PFSK-1 (cell line): ENCODE results near the gene ZNF775.

ENCODE experiments used
- FOXP2 ChIP-seq: optimal IDR thresholded peaks from 2 replicates; pipeline ENCODE3; 2011; ENCODE audit warnings: borderline replicate concordance, control low read depth, inconsistent platforms; ENCODE audit not compliant: insufficient read depth; ENCODE audit errors: extremely low read length, extremely low read depth
- POLR2AphosphoS5 ChIP-seq: IDR thresholded peaks from 2 replicates; pipeline ENCODE4 v1.6.1; 2012; ENCODE audit warnings: low read depth, mild to moderate bottlenecking, control low read depth, low read length, moderate library complexity
- SIN3A ChIP-seq: IDR thresholded peaks from 2 replicates; pipeline ENCODE4 v1.6.1; 2012; ENCODE audit warnings: mild to moderate bottlenecking, low read length, moderate library complexity, borderline replicate concordance; ENCODE audit not compliant: insufficient read depth
- TAF1 ChIP-seq: IDR thresholded peaks from 2 replicates; pipeline ENCODE4 v1.6.1; 2012; ENCODE audit warnings: low read length, control low read depth, borderline replicate concordance; ENCODE audit not compliant: insufficient read depth
- TF ChIP-seq, protein P1 (sequence below), 2 experiments: IDR thresholded peaks; 2 replicates each; pipeline versions ENCODE4 v1.6.1 to v1.8.0; 2011 to 2012; ENCODE audit warnings: low read depth in 2 of 2, low read length in 2 of 2, control low read depth in 1 of 2, inconsistent platforms in 1 of 2, mild to moderate bottlenecking in 1 of 2, moderate library complexity in 1 of 2; ENCODE audit not compliant: insufficient read depth in 1 of 2

ZNF775 gene

DNA sequence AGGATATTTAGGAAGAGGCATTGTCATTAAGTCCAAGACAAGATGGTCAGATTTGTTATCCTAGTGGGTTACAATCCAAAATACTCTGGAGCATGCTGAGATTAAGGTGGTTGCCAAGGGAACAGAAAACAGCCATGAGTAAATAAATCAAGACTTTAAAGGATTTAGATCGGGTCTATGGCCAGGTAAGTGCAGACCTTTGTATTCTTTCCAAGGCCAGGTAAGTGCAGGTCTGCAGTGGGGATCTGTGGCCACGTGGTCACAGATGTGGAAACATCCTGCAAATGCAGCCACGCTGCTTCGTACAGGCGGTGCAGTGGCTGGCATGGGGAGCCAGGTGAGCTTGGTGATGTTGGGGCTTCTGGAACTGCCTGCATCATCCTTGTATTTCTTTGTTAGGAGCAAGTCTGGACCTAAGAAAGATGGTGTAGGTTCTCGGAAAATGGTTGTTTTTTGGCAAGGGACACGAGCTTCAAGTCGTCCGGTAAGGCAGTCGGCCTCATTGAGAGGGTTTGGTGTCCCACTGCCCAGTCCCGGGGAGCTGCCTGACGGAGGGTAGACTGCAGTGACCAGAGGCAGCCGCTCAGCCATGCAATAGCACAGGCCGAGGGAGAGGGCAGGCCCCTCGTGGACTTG is 21.8 kb downstream of the ZNF775 start:
- TF ChIP-seq FOXP2 (no peak), TAF1 (no peak), SIN3A (no peak), POLR2AphosphoS5 (no peak)
- TF ChIP-seq, protein P1, sequence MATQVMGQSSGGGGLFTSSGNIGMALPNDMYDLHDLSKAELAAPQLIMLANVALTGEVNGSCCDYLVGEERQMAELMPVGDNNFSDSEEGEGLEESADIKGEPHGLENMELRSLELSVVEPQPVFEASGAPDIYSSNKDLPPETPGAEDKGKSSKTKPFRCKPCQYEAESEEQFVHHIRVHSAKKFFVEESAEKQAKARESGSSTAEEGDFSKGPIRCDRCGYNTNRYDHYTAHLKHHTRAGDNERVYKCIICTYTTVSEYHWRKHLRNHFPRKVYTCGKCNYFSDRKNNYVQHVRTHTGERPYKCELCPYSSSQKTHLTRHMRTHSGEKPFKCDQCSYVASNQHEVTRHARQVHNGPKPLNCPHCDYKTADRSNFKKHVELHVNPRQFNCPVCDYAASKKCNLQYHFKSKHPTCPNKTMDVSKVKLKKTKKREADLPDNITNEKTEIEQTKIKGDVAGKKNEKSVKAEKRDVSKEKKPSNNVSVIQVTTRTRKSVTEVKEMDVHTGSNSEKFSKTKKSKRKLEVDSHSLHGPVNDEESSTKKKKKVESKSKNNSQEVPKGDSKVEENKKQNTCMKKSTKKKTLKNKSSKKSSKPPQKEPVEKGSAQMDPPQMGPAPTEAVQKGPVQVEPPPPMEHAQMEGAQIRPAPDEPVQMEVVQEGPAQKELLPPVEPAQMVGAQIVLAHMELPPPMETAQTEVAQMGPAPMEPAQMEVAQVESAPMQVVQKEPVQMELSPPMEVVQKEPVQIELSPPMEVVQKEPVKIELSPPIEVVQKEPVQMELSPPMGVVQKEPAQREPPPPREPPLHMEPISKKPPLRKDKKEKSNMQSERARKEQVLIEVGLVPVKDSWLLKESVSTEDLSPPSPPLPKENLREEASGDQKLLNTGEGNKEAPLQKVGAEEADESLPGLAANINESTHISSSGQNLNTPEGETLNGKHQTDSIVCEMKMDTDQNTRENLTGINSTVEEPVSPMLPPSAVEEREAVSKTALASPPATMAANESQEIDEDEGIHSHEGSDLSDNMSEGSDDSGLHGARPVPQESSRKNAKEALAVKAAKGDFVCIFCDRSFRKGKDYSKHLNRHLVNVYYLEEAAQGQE (IDR thresholded peaks at IDR 0.05; ENCODE audit: insufficient read depth in 1 of 2, low read depth in 2 of 2, low read length in 2 of 2) = no peak

DNA sequence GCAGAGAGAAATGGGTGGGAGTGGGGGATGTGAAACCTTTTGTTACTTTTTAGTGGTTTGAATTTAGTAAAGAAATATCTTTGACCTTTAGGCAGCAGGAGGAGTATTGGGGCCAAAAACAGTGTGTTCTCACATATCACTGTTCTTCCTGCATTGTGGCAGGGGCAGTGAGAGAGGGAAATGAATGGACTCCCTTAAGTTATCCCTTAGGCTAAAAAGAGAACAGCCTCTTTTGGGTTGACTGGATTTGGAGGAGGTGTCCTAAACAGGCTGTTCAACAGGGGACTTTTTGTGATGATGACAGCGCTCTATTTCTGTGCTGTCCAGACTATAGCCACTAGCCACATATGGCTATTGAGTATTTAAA is 22.3 kb downstream of the ZNF775 start:
- no peak for TF ChIP-seq TAF1
- no peak for TF ChIP-seq SIN3A
- no peak for TF ChIP-seq POLR2AphosphoS5
- TF ChIP-seq FOXP2 = no peak
- TF ChIP-seq, protein P1 (IDR thresholded peaks at IDR 0.05; ENCODE audit: insufficient read depth in 1 of 2, low read depth in 2 of 2, low read length in 2 of 2) = no peak

DNA sequence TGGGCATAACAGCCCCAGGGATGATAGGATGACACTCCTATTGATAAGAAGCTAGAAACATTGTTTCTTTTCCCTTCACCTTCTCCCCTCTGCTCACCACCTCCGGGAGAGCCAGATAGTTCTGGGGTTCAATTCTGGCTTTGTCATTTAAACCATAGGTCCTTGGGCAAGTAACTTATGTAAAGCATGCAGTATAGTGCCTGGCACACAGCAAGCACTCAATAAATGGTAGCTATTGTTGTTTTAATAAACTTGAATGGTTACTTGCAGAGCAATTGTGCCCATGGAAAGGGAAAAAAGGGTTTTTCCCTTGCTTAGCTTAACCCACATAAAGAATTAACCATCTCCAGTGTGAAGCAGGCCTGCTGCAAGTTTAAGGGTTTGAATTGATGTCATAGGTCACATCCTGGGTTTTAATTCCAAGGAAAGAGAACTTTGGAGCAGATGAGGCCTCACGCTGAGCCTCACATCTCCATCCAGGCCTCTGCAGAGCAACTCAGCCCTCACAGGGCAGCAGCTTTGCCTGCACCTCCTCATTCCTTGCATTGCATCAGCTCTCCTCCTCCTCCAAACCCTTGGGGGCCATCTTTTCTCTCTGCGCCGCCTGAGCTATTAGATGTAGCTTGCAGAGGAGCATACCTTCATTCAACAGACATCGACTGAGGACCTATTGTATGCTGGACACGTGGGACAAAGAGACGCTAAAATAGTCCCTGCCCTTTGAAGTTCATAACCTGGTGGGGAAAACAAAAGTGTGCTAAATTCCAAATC is 22.9 kb downstream of the ZNF775 start:
- TF ChIP-seq, protein P1 (IDR thresholded peaks at IDR 0.05; ENCODE audit: insufficient read depth in 1 of 2, low read depth in 2 of 2, low read length in 2 of 2) = no peak
- TF ChIP-seq SIN3A (no peak), FOXP2 (no peak), TAF1 (no peak), POLR2AphosphoS5 (no peak)

DNA sequence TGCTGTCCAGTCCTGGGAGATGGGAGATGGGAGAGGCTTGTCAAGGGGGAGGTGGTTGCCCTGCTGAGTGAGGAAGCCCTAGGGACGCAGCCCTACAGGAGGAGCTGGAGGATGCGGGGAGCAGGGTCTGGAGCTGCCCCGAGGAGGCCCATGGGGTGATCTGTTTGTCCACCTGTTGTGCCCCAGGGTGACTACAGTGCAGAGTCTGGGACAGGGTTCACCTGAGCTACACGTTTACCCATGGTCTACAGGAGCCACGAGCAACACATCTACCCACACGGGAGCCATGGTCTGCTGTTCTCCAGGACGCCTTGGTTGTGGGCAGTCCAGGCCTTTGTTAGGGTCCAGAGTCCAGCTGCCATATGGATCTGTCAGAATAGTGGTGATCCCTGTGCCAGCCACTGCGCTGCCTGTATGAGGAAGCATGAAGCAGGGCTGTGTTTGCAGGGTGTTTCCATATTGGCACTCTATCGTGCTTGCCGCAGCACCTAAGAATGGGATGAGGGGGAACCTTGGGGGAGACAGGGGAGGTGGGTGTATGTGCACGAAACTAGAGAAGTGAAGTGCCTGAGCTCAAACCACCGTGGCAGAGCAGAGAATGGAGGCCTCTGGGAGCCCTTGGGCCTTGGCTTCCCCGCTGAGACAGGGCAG is 23.7 kb downstream of the ZNF775 start:
- no peak for TF ChIP-seq POLR2AphosphoS5
- no peak for TF ChIP-seq SIN3A
- no peak for TF ChIP-seq FOXP2
- TF ChIP-seq, protein P1 (IDR thresholded peaks at IDR 0.05; ENCODE audit: insufficient read depth in 1 of 2, low read depth in 2 of 2, low read length in 2 of 2) = no peak
